Lower leg skin (tissue), 4 donors: ENCODE measurements around the gene FOXF1. TPM values are rescaled to one million over a fixed set of nuclear protein-coding genes. Genes with fewer than 3 reads are reported as not detected.

ENCODE experiments used
- DNase-seq, 2 donors: peaks; one replicate each; pipeline ENCODE4 v3.0.0-alpha.2; 2019; ENCODE audit warnings: low spot score in 2 of 2
- H3K4me3 ChIP-seq: fragments of 200-600 bp; sonication (generic); 2 replicates; pipeline ENCODE4 v1.5.1; 2017; ENCODE audit warnings: mild to moderate bottlenecking, low read depth; ENCODE audit not compliant: poor library complexity, severe bottlenecking
- CTCF ChIP-seq, 3 donors: fragments of 450-650 bp; IDR thresholded peaks; one replicate each; pipeline ENCODE4 v1.5.1; 2016; ENCODE audit warnings: antibody characterized with exemption in 3 of 3, mild to moderate bottlenecking in 3 of 3, moderate library complexity in 2 of 3
- POLR2A ChIP-seq, 2 donors: fragments of 450-650 bp; IDR thresholded peaks; one replicate each; pipeline ENCODE4 v1.6.1; 2016 to 2017; ENCODE audit warnings: antibody characterized with exemption in 2 of 2, mild to moderate bottlenecking in 1 of 2, moderate library complexity in 1 of 2
- WGBS, 2 donors: methylation state at CpG; one replicate each; pipeline ENCODE4 v1.1.5; 2018; 5-methylcytosine and 5-hydroxymethylcytosine counted together
- intact Hi-C: fragments of 100-400 bp; cut with DNase I; formaldehyde crosslinking; loops from one replicate; pipeline ENCODE4 v1.15.0; 2023; ENCODE audit warnings: low total_unique reads
- total RNA-seq, 4 donors: library from RNA; depleted of rRNA; stranded (reverse); fragments of >200 nt; gene quantifications; one replicate each; pipeline ENCODE4 v1.1.0, GENCODE V29; 2016

The FOXF1 gene
- total RNA-seq, 4 donors from 2014 or later = 0.10 to 0.45 TPM; not detected in 2

GRCh38 chr16:86494039-86494564, 16.2 kb upstream of the FOXF1 start:
- 9 to 14% methylated on average over 19 to 22 of the region's 22 CpGs for WGBS, 2 donors
- no peak overlapping the region for H3K4me3 ChIP-seq
- no peak for TF ChIP-seq CTCF (IDR thresholded peaks at IDR 0.05)
- TF ChIP-seq POLR2A (IDR thresholded peaks at IDR 0.05) = no peak
- no peak for DNase-seq
- intact Hi-C loops = no loop called here

GRCh38 chr16:86494565-86495356, 15.6 kb upstream of the FOXF1 start:
- no peak overlapping the region for H3K4me3 ChIP-seq
- 6 to 7% methylated on average over 33 to 54 of the region's 54 CpGs for WGBS, 2 donors
- TF ChIP-seq CTCF (IDR thresholded peaks at IDR 0.05) = no peak
- TF ChIP-seq POLR2A (IDR thresholded peaks at IDR 0.05) = no peak
- intact Hi-C loops = no loop called here
- no peak for DNase-seq

GRCh38 chr16:86495357-86495701, 15.0 kb upstream of the FOXF1 start:
- H3K4me3 ChIP-seq = no peak overlapping the region
- WGBS, 2 donors = 10 to 13% methylated on average over 10 of the region's 10 CpGs
- TF ChIP-seq CTCF (IDR thresholded peaks at IDR 0.05) (no peak), POLR2A (IDR thresholded peaks at IDR 0.05) (no peak)
- no peak for DNase-seq
- intact Hi-C loops = no loop called here

- DNase-seq = no peak
- TF ChIP-seq POLR2A (IDR thresholded peaks at IDR 0.05) = no peak
- no peak for TF ChIP-seq CTCF (IDR thresholded peaks at IDR 0.05)
- intact Hi-C loops = no loop called here
- no peak overlapping the region for H3K4me3 ChIP-seq
- 12% methylated on average over 11 to 16 of the region's 16 CpGs for WGBS, 2 donors
Measured at GRCh38 chr16:86495756-86496261, 14.5 kb upstream of the FOXF1 start.

- no peak for DNase-seq
- no peak overlapping the region for H3K4me3 ChIP-seq
- no peak for TF ChIP-seq POLR2A (IDR thresholded peaks at IDR 0.05)
- no peak for TF ChIP-seq CTCF (IDR thresholded peaks at IDR 0.05)
- 7 to 8% methylated on average over 28 to 34 of the region's 34 CpGs for WGBS, 2 donors
- intact Hi-C loops = no loop called here
Measured at GRCh38 chr16:86496262-86496928, 13.9 kb upstream of the FOXF1 start.
